ENCODE measurements around the gene GPLD1.

Gene GPLD1

DNA sequence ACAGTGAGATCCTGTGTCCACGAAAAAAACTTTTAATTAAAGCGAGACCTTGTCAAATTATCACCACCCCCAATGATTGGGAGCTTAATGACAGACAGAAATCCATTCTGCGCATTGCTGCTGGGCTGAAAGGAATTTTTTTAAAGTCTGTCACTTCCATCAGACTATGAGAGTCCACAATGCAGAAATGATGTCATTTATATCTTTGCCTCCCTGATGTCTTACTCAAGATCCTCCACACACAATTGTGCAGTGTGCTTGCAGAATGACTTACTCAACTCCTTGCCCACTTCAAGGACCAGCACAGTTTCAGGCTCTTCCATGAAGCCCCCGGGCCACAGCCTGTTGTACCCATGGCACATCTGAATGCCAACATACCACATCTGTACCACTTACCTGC is 41.0 kb downstream of the GPLD1 start:
- peaks cover 5% of the 10 kb centered on the region for H3K4me1 ChIP-seq (ENCODE audit: control insufficient read depth, insufficient read depth, low read length)
- no peak overlapping the region for H3K9ac ChIP-seq (ENCODE audit: low read length)
- H3K36me3 ChIP-seq (ENCODE audit: control insufficient read depth, insufficient read depth, low read length) = no peaks in the 10 kb centered on the region
- H3K4me3 ChIP-seq (ENCODE audit: low read length) = no peak overlapping the region
- no peaks in the 10 kb centered on the region for H3K9me3 ChIP-seq (ENCODE audit: control insufficient read depth, low read length)
- no peaks in the 10 kb centered on the region for H3K27me3 ChIP-seq (ENCODE audit: control insufficient read depth, insufficient read depth, low read length)

GRCh38 chr6:24446670-24447069 is 42.7 kb downstream of the GPLD1 start:
- Histone ChIP-seq H3K4me3 (ENCODE audit: low read length) (no peak overlapping the region), H3K36me3 (ENCODE audit: control insufficient read depth, insufficient read depth, low read length) (no peaks in the 10 kb centered on the region), H3K9me3 (ENCODE audit: control insufficient read depth, low read length) (no peaks in the 10 kb centered on the region), H3K9ac (ENCODE audit: low read length) (no peak overlapping the region), H3K4me1 (ENCODE audit: control insufficient read depth, insufficient read depth, low read length) (peaks cover under 1% of the 10 kb centered on the region), H3K27me3 (ENCODE audit: control insufficient read depth, insufficient read depth, low read length) (no peaks in the 10 kb centered on the region)

- H3K4me3 ChIP-seq (ENCODE audit: low read length) = no peak overlapping the region
- no peak overlapping the region for H3K9ac ChIP-seq (ENCODE audit: low read length)
- H3K4me1 ChIP-seq (ENCODE audit: control insufficient read depth, insufficient read depth, low read length) = no peaks in the 10 kb centered on the region
- no peaks in the 10 kb centered on the region for H3K36me3 ChIP-seq (ENCODE audit: control insufficient read depth, insufficient read depth, low read length)
- H3K27me3 ChIP-seq (ENCODE audit: control insufficient read depth, insufficient read depth, low read length) = no peaks in the 10 kb centered on the region
- no peaks in the 10 kb centered on the region for H3K9me3 ChIP-seq (ENCODE audit: control insufficient read depth, low read length)
Measured at GRCh38 chr6:24445704-24446103, 43.7 kb downstream of the GPLD1 start.

GRCh38 chr6:24444588-24444987 is 44.8 kb downstream of the GPLD1 start:
- H3K9me3 ChIP-seq (ENCODE audit: control insufficient read depth, low read length) = no peaks in the 10 kb centered on the region
- H3K4me1 ChIP-seq (ENCODE audit: control insufficient read depth, insufficient read depth, low read length) = no peaks in the 10 kb centered on the region
- no peak overlapping the region for H3K9ac ChIP-seq (ENCODE audit: low read length)
- no peaks in the 10 kb centered on the region for H3K36me3 ChIP-seq (ENCODE audit: control insufficient read depth, insufficient read depth, low read length)
- H3K27me3 ChIP-seq (ENCODE audit: control insufficient read depth, insufficient read depth, low read length) = no peaks in the 10 kb centered on the region
- H3K4me3 ChIP-seq (ENCODE audit: low read length) = no peak overlapping the region

DNA sequence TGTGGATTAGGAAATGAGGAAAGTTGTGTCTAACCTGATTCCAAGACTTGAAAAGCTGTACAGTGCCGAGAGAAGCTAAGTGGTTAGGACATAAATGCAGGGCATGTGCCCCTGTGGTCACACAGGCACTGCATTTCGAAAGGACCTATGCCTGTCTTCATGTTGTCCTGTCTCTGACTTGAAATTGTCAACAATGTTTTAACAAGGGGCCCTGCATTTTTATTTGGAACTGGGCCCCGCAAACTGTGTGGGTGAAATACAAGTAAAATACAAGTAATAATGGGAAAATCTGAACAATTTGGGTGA is 47.8 kb downstream of the GPLD1 start:
- no peak overlapping the region for H3K4me3 ChIP-seq (ENCODE audit: low read length)

DNA sequence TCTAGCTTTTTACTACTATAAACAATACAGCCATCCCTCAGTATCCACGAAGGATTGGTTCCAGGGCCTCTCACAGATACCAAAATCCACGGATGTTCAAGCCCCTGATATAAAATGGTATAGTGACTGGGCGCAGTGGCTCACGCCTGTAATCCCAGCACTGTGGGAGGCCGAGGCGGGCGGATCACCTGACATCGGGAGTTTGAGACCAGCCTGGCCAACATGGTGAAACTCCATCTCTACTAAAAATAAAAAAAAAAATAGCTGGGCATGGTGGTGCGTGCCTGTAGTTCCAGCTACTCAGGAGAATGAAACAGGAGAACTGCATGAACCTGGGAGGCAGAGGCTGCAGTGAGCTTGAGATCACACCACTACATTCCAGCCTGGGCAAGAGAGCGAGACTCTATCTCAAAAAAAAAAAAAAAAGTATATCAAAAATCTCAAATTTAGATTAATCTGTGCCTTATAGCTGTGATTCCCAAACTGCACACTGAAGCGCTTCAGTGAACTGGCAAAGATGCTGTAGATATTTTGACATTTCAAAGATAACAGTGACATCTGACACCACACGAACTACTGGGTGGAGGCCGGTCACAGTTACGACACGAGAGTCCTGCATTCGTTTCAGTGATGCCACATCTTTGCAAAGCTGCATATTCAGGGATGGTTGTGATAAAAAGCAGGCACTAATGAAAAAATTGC is 48.3 kb downstream of the GPLD1 start:
- H3K36me3 ChIP-seq (ENCODE audit: control insufficient read depth, insufficient read depth, low read length) = no peaks in the 10 kb centered on the region
- no peak overlapping the region for H3K4me3 ChIP-seq (ENCODE audit: low read length)
- no peaks in the 10 kb centered on the region for H3K4me1 ChIP-seq (ENCODE audit: control insufficient read depth, insufficient read depth, low read length)
- H3K9ac ChIP-seq (ENCODE audit: low read length) = no peak overlapping the region
- H3K27me3 ChIP-seq (ENCODE audit: control insufficient read depth, insufficient read depth, low read length) = no peaks in the 10 kb centered on the region
- H3K9me3 ChIP-seq (ENCODE audit: control insufficient read depth, low read length) = no peaks in the 10 kb centered on the region

More for the DNA sequence above, 47.8 kb downstream of the GPLD1 start:
- no peaks in the 10 kb centered on the region for H3K4me1 ChIP-seq (ENCODE audit: control insufficient read depth, insufficient read depth, low read length)
- no peaks in the 10 kb centered on the region for H3K9me3 ChIP-seq (ENCODE audit: control insufficient read depth, low read length)
- H3K9ac ChIP-seq (ENCODE audit: low read length) = no peak overlapping the region
- H3K27me3 ChIP-seq (ENCODE audit: control insufficient read depth, insufficient read depth, low read length) = no peaks in the 10 kb centered on the region
- H3K36me3 ChIP-seq (ENCODE audit: control insufficient read depth, insufficient read depth, low read length) = no peaks in the 10 kb centered on the region

DNA sequence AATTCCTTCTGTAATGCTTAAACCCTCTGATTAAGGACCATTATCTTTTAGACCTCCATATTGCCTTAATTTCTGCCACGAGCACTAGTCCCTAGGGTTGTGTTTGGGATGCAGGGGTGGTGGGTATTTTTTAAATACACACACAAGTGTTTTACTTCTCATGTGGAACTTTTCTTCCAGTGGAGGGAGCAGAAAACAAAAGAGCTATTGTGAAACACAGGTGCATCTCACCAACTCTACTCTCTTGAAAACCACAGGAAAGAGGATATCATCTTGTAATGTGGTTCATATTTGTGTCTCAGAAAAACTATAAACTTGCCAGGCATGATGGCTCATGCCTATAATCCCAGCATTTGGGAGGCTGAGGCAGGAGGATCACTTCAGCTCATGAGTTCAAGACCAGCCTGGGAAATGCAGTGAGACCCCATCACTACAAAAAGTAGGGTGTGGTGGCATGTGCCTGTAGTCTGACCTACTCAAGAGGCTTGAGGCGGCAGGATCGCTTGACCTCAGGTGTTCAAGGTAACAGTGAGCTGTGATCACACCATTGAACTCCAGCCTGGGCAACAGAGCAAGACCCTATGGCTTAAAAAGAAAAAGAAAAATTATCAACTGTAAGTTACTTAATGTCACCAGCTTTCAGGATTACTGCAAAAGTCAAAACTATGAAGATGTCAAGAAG is 49.4 kb downstream of the GPLD1 start:
- no peaks in the 10 kb centered on the region for H3K36me3 ChIP-seq (ENCODE audit: control insufficient read depth, insufficient read depth, low read length)
- H3K9me3 ChIP-seq (ENCODE audit: control insufficient read depth, low read length) = no peaks in the 10 kb centered on the region
- no peaks in the 10 kb centered on the region for H3K27me3 ChIP-seq (ENCODE audit: control insufficient read depth, insufficient read depth, low read length)
- H3K4me3 ChIP-seq (ENCODE audit: low read length) = no peak overlapping the region
- no peaks in the 10 kb centered on the region for H3K4me1 ChIP-seq (ENCODE audit: control insufficient read depth, insufficient read depth, low read length)
- no peak overlapping the region for H3K9ac ChIP-seq (ENCODE audit: low read length)

DNA sequence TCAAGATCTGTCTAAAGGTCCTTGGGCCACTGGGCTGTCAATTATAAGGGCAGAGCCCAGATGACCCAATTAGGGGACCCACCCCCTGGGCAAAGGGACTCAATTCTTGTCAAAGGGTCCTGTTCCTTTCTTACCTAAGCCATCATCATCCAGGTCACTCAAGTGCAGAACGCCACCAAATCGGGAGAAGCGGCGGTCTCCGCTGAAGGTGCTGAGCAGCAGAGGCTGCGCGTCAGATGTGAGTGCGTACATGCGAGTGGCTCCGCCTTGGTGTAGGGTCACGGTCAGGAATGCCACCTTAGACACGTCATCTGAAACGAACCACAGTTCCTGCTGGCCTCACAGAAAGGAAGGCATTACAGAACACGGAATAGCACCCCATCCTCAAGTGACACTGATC is 52.4 kb downstream of the GPLD1 start:
- Histone ChIP-seq H3K4me3 (ENCODE audit: low read length) (no peak overlapping the region), H3K27me3 (ENCODE audit: control insufficient read depth, insufficient read depth, low read length) (no peaks in the 10 kb centered on the region), H3K36me3 (ENCODE audit: control insufficient read depth, insufficient read depth, low read length) (no peaks in the 10 kb centered on the region), H3K4me1 (ENCODE audit: control insufficient read depth, insufficient read depth, low read length) (no peaks in the 10 kb centered on the region), H3K9ac (ENCODE audit: low read length) (no peak overlapping the region), H3K9me3 (ENCODE audit: control insufficient read depth, low read length) (no peaks in the 10 kb centered on the region)

DNA sequence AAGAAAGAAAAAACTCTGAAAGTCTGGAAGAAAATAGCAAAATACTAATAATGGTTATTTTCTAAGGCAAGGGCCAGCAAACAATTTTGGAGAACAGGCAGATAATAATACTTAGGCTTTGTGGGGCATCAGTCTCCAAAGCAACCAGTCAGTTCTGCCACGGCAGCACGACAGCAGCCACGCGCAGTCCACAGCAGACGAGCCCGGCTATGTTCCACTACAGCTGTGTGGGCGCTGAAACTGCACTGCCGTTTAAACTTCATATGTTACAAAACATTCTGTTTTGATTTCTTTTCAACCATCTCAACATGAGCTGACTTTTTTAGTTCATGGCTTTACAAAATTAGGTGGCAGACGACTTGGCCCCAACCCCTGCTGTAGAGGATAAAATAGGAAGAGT is 56.8 kb downstream of the GPLD1 start:
- H3K36me3 ChIP-seq (ENCODE audit: control insufficient read depth, insufficient read depth, low read length) = no peaks in the 10 kb centered on the region
- H3K9ac ChIP-seq (ENCODE audit: low read length) = no peak overlapping the region
- no peak overlapping the region for H3K4me3 ChIP-seq (ENCODE audit: low read length)
- H3K4me1 ChIP-seq (ENCODE audit: control insufficient read depth, insufficient read depth, low read length) = no peaks in the 10 kb centered on the region
- H3K9me3 ChIP-seq (ENCODE audit: control insufficient read depth, low read length) = no peaks in the 10 kb centered on the region
- H3K27me3 ChIP-seq (ENCODE audit: control insufficient read depth, insufficient read depth, low read length) = no peaks in the 10 kb centered on the region

DNA sequence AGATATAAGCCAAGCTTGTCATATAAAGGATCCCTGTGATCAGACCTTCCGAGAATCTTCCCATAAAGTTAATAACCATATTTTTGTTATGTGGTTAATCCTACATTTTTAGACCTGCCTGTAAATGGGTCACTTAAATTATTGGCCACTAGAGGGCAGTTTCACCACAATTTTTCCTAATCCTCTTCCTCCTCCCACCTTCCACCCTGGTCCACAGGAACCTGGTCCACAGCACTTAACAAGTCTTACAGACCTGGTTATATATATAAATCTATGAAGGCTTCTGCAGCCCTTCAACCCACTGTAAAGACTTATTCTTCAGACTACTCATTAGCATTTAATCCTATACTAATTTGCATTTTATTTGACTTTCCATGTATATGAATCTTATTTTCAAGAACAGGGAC is 58.3 kb downstream of the GPLD1 start:
- no peaks in the 10 kb centered on the region for H3K4me1 ChIP-seq (ENCODE audit: control insufficient read depth, insufficient read depth, low read length)
- no peaks in the 10 kb centered on the region for H3K9me3 ChIP-seq (ENCODE audit: control insufficient read depth, low read length)
- no peaks in the 10 kb centered on the region for H3K36me3 ChIP-seq (ENCODE audit: control insufficient read depth, insufficient read depth, low read length)
- no peak overlapping the region for H3K4me3 ChIP-seq (ENCODE audit: low read length)
- no peak overlapping the region for H3K9ac ChIP-seq (ENCODE audit: low read length)
- no peaks in the 10 kb centered on the region for H3K27me3 ChIP-seq (ENCODE audit: control insufficient read depth, insufficient read depth, low read length)

GRCh38 chr6:24430086-24430485 is 59.3 kb downstream of the GPLD1 start:
- H3K4me1 ChIP-seq (ENCODE audit: control insufficient read depth, insufficient read depth, low read length) = no peaks in the 10 kb centered on the region
- no peak overlapping the region for H3K9ac ChIP-seq (ENCODE audit: low read length)
- no peaks in the 10 kb centered on the region for H3K27me3 ChIP-seq (ENCODE audit: control insufficient read depth, insufficient read depth, low read length)
- no peak overlapping the region for H3K4me3 ChIP-seq (ENCODE audit: low read length)
- no peaks in the 10 kb centered on the region for H3K9me3 ChIP-seq (ENCODE audit: control insufficient read depth, low read length)
- H3K36me3 ChIP-seq (ENCODE audit: control insufficient read depth, insufficient read depth, low read length) = no peaks in the 10 kb centered on the region

DNA sequence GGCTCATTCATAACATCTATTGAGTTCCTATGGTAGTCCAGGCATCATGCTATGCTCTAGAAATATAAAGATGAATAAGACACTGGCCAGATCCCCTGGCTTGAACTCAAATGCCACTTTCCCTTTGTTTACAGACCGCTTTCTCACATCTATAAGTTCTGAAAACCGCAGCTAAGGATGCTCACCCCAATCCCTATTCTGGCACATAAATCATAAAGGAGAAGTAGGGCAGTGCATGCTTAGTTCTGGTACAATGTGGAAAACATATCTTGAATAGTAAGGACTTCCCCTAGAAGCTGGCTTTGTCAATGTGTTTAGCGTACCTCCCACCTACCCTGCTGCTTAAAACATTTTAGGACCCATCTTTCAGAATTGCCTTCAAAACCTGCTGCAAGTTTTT is 60.2 kb downstream of the GPLD1 start:
- Histone ChIP-seq H3K4me3 (ENCODE audit: low read length) (no peak overlapping the region), H3K27me3 (ENCODE audit: control insufficient read depth, insufficient read depth, low read length) (no peaks in the 10 kb centered on the region), H3K9me3 (ENCODE audit: control insufficient read depth, low read length) (no peaks in the 10 kb centered on the region), H3K9ac (ENCODE audit: low read length) (no peak overlapping the region), H3K4me1 (ENCODE audit: control insufficient read depth, insufficient read depth, low read length) (no peaks in the 10 kb centered on the region), H3K36me3 (ENCODE audit: control insufficient read depth, insufficient read depth, low read length) (no peaks in the 10 kb centered on the region)

DNA sequence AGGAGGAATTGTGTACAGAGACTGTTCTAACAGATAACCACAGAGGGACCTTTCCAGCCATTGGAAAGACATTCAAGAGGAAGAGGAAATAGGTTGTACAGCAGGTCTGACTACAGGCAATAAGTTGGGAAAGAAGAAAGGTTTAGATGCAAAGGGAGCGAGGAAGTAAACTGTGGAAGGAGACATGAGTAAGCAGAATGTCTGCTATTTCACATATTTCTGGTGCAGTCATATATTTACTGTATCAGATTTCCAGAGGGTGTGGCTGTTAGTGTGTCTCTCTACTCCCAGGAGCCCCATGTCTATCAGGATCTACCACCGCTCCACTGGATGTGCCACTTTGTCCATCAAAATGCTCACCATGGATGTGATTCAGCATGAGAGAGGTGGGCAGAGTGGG is 60.8 kb downstream of the GPLD1 start:
- H3K9me3 ChIP-seq (ENCODE audit: control insufficient read depth, low read length) = no peaks in the 10 kb centered on the region
- no peaks in the 10 kb centered on the region for H3K36me3 ChIP-seq (ENCODE audit: control insufficient read depth, insufficient read depth, low read length)
- H3K4me1 ChIP-seq (ENCODE audit: control insufficient read depth, insufficient read depth, low read length) = no peaks in the 10 kb centered on the region

More for the DNA sequence above, 60.8 kb downstream of the GPLD1 start:
- H3K4me3 ChIP-seq (ENCODE audit: low read length) = no peak overlapping the region
- no peaks in the 10 kb centered on the region for H3K27me3 ChIP-seq (ENCODE audit: control insufficient read depth, insufficient read depth, low read length)
- H3K9ac ChIP-seq (ENCODE audit: low read length) = no peak overlapping the region

Data from mucosa of stomach (tissue), 1 donor.